ENCODE data around the gene TNFSF10. TPM values are rescaled to one million over a fixed set of nuclear protein-coding genes. Genes with fewer than 3 reads are reported as not detected.

The TNFSF10 gene
- total RNA-seq, 1 experiment from 2014 or later = 0.12 TPM

- no peak for DNase-seq (ENCODE audit: extremely low read depth, low read depth)
These were observed 4.1 kb downstream of the TNFSF10 start for GRCh38 chr3:172518929-172519640.

- no peak for DNase-seq (ENCODE audit: extremely low read depth, low read depth)
These were observed 5.3 kb downstream of the TNFSF10 start for GRCh38 chr3:172517859-172518466.

- DNase-seq (ENCODE audit: extremely low read depth, low read depth) = no peak
These were observed 6.7 kb downstream of the TNFSF10 start for GRCh38 chr3:172516318-172517214.

GRCh38 chr3:172515130-172515918 lies 7.9 kb downstream of the TNFSF10 start:
- DNase-seq (ENCODE audit: extremely low read depth, low read depth) = no peak

- DNase-seq (ENCODE audit: extremely low read depth, low read depth) = no peak
These were observed 8.6 kb downstream of the TNFSF10 start for GRCh38 chr3:172514678-172515077.

GRCh38 chr3:172513488-172513887 lies 9.7 kb downstream of the TNFSF10 start:
- DNase-seq (ENCODE audit: extremely low read depth, low read depth) = no peak

GRCh38 chr3:172511783-172512762 lies 11.2 kb downstream of the TNFSF10 start:
- no peak for DNase-seq (ENCODE audit: extremely low read depth, low read depth)

- DNase-seq (ENCODE audit: extremely low read depth, low read depth) = no peak
These were observed 17.1 kb downstream of the TNFSF10 start for GRCh38 chr3:172506094-172506493.

- no peak for DNase-seq (ENCODE audit: extremely low read depth, low read depth)
These were observed 21.7 kb downstream of the TNFSF10 start for GRCh38 chr3:172501540-172501939.

GRCh38 chr3:172490198-172490669 lies 33.0 kb downstream of the TNFSF10 start:
- DNase-seq (ENCODE audit: extremely low read depth, low read depth) = peak; percentile 44

- DNase-seq (ENCODE audit: extremely low read depth, low read depth) = no peak
These were observed 45.1 kb downstream of the TNFSF10 start for GRCh38 chr3:172478116-172478515.

- no peak for DNase-seq (ENCODE audit: extremely low read depth, low read depth)
These were observed 46.9 kb downstream of the TNFSF10 start for GRCh38 chr3:172476347-172476746.

- DNase-seq (ENCODE audit: extremely low read depth, low read depth) = no peak
These were observed 47.5 kb downstream of the TNFSF10 start for GRCh38 chr3:172475703-172476102.

- DNase-seq (ENCODE audit: extremely low read depth, low read depth) = no peak
These were observed 51.3 kb downstream of the TNFSF10 start for GRCh38 chr3:172471903-172472302.

GRCh38 chr3:172470588-172470987 lies 52.6 kb downstream of the TNFSF10 start:
- DNase-seq (ENCODE audit: extremely low read depth, low read depth) = no peak

- peak; percentile 5 for DNase-seq (ENCODE audit: extremely low read depth, low read depth)
These were observed 55.9 kb downstream of the TNFSF10 start for GRCh38 chr3:172467170-172467824.

GRCh38 chr3:172466553-172467130 lies 56.6 kb downstream of the TNFSF10 start:
- DNase-seq (ENCODE audit: extremely low read depth, low read depth) = no peak

- DNase-seq (ENCODE audit: extremely low read depth, low read depth) = no peak
These were observed 57.9 kb downstream of the TNFSF10 start for GRCh38 chr3:172465281-172465680.

All from NCI-H460 (cell line).